Spleen (tissue), 7 donors: ENCODE measurements around the gene SASH1.

Source experiments
- CTCF ChIP-seq, 11 experiments: fragments of 200-600 bp in 7 of 11; fragments of 450-650 bp in 4 of 11; sonication (generic) in 4 of 11; IDR thresholded peaks in 8 of 11; conservative IDR thresholded peaks in 3 of 11; 1 replicate in 7 of 11; 2 replicates in 4 of 11; pipeline versions ENCODE4 v1.4.0 to v1.8.0; 2016 to 2021; ENCODE audit warnings: antibody characterized with exemption in 11 of 11, inconsistent platforms in 4 of 11, mild to moderate bottlenecking in 1 of 11
- POLR2AphosphoS5 ChIP-seq, 3 donors: sonication (generic); formaldehyde crosslinking; IDR thresholded peaks; one replicate each; pipeline ENCODE4 v1.5.1; 2017; ENCODE audit warnings: antibody characterized with exemption in 3 of 3
- donor health status: DM: no; HTN: no; CAD: no; lungs with moderate emphysema.
- donor health status: DM: no; HTN: no; CAD: no.
- donor health status: DM: no; HTN: no; CAD: no.

GRCh38 chr6:148336901-148337300, 5.7 kb upstream of the SASH1 start:
- no peak for TF ChIP-seq CTCF (IDR thresholded peaks at IDR 0.05 in 8 of 11, conservative IDR thresholded peaks at IDR 0.05 in 3 of 11)
- no peak for TF ChIP-seq POLR2AphosphoS5 (IDR thresholded peaks at IDR 0.05)
